Measurements from ENCODE around the gene BORCS5. TPM values are rescaled to one million over a fixed set of nuclear protein-coding genes. Genes with fewer than 3 reads are reported as not detected.
A peak's percentile ranks its signal among the peaks of the same experiment; 100 is the strongest.

Gene BORCS5
- total and polyA plus RNA-seq, 2 experiments from 2014 or later: 11.3 to 12.6 TPM

DNA sequence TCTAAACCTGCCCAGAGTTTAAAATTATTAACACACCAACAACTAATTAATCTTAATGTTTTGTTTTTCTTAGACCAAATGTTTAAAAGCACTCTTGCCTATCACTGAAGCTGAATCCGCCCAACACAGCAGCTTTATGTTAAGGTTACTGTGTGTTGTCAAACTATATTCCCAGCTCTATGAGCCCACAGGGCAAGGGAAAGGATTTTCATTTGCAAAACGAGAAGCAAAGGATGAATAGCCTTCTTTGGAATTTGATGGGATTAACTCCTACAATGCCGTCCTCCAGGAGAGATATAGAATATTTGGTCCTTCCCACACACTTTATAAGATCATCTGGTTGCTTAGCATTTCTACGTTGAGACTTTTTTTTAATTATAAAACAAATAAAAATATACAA, 162.0 kb downstream of the BORCS5 start:
- Histone ChIP-seq H3F3A (replicated peaks; ENCODE audit: low read depth) (no peaks in the 10 kb centered on the region), H3K4me2 (peak overlapping the region; percentile 31; the same call in 1 of the 2 replicates), H3K36me3 (ENCODE audit: insufficient read depth) (0 out of 2 replicates have a peak, but pooled peaks cover 3% of the 10 kb centered on the region), H4K20me1 (replicated peaks; ENCODE audit: insufficient read depth) (0 out of 2 replicates have a peak, but pooled peaks cover 4% of the 10 kb centered on the region), H3K9me2 (ENCODE audit: insufficient read depth) (no peaks in the 10 kb centered on the region), H3K4me3 (no peak overlapping the region), H2AFZ (no peak overlapping the region), H3K27me3 (ENCODE audit: insufficient read depth) (no peaks in the 10 kb centered on the region), H3K4me1 (ENCODE audit: insufficient read depth) (peaks cover 42% of the 10 kb centered on the region), H3K79me2 (replicated peaks; ENCODE audit: insufficient read depth) (peaks cover 83% of the 10 kb centered on the region), H3K27ac (ENCODE audit: low read depth) (no peak overlapping the region)
- peak overlapping the region; percentile 57; the same call in 1 of the 2 replicates for H3K27ac Mint-ChIP-seq
- ATAC-seq (peak; percentile 49), DNase-seq (ENCODE audit: low spot score) (no peak)
- no peak for TF ChIP-seq STAT1 (IDR thresholded peaks at IDR 0.05; ENCODE audit: unreplicated experiment)
- no peak for TF ChIP-seq ZNF114 (CRISPR knock-in tag; IDR thresholded peaks at IDR 0.05)
- TF ChIP-seq, protein P1, sequence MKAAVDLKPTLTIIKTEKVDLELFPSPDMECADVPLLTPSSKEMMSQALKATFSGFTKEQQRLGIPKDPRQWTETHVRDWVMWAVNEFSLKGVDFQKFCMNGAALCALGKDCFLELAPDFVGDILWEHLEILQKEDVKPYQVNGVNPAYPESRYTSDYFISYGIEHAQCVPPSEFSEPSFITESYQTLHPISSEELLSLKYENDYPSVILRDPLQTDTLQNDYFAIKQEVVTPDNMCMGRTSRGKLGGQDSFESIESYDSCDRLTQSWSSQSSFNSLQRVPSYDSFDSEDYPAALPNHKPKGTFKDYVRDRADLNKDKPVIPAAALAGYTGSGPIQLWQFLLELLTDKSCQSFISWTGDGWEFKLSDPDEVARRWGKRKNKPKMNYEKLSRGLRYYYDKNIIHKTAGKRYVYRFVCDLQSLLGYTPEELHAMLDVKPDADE (IDR thresholded peaks at IDR 0.05): no peak
- TF ChIP-seq CTCF (conservative IDR thresholded peaks at IDR 0.05; ENCODE audit: low read depth in 2 of 2): no peak
- TF ChIP-seq, protein P2, sequence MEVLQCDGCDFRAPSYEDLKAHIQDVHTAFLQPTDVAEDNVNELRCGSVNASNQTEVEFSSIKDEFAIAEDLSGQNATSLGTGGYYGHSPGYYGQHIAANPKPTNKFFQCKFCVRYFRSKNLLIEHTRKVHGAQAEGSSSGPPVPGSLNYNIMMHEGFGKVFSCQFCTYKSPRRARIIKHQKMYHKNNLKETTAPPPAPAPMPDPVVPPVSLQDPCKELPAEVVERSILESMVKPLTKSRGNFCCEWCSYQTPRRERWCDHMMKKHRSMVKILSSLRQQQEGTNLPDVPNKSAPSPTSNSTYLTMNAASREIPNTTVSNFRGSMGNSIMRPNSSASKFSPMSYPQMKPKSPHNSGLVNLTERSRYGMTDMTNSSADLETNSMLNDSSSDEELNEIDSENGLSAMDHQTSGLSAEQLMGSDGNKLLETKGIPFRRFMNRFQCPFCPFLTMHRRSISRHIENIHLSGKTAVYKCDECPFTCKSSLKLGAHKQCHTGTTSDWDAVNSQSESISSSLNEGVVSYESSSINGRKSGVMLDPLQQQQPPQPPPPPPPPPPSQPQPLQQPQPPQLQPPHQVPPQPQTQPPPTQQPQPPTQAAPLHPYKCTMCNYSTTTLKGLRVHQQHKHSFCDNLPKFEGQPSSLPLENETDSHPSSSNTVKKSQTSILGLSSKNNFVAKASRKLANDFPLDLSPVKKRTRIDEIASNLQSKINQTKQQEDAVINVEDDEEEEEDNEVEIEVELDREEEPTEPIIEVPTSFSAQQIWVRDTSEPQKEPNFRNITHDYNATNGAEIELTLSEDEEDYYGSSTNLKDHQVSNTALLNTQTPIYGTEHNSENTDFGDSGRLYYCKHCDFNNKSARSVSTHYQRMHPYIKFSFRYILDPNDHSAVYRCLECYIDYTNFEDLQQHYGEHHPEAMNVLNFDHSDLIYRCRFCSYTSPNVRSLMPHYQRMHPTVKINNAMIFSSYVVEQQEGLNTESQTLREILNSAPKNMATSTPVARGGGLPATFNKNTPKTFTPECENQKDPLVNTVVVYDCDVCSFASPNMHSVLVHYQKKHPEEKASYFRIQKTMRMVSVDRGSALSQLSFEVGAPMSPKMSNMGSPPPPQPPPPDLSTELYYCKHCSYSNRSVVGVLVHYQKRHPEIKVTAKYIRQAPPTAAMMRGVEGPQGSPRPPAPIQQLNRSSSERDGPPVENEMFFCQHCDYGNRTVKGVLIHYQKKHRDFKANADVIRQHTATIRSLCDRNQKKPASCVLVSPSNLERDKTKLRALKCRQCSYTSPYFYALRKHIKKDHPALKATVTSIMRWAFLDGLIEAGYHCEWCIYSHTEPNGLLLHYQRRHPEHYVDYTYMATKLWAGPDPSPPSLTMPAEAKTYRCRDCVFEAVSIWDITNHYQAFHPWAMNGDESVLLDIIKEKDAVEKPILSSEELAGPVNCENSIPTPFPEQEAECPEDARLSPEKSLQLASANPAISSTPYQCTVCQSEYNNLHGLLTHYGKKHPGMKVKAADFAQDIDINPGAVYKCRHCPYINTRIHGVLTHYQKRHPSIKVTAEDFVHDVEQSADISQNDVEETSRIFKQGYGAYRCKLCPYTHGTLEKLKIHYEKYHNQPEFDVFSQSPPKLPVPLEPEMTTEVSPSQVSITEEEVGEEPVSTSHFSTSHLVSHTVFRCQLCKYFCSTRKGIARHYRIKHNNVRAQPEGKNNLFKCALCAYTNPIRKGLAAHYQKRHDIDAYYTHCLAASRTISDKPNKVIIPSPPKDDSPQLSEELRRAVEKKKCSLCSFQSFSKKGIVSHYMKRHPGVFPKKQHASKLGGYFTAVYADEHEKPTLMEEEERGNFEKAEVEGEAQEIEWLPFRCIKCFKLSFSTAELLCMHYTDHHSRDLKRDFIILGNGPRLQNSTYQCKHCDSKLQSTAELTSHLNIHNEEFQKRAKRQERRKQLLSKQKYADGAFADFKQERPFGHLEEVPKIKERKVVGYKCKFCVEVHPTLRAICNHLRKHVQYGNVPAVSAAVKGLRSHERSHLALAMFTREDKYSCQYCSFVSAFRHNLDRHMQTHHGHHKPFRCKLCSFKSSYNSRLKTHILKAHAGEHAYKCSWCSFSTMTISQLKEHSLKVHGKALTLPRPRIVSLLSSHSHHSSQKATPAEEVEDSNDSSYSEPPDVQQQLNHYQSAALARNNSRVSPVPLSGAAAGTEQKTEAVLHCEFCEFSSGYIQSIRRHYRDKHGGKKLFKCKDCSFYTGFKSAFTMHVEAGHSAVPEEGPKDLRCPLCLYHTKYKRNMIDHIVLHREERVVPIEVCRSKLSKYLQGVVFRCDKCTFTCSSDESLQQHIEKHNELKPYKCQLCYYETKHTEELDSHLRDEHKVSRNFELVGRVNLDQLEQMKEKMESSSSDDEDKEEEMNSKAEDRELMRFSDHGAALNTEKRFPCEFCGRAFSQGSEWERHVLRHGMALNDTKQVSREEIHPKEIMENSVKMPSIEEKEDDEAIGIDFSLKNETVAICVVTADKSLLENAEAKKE (CRISPR knock-in tag; IDR thresholded peaks at IDR 0.05): no peak
- TF ChIP-seq, protein P3, sequence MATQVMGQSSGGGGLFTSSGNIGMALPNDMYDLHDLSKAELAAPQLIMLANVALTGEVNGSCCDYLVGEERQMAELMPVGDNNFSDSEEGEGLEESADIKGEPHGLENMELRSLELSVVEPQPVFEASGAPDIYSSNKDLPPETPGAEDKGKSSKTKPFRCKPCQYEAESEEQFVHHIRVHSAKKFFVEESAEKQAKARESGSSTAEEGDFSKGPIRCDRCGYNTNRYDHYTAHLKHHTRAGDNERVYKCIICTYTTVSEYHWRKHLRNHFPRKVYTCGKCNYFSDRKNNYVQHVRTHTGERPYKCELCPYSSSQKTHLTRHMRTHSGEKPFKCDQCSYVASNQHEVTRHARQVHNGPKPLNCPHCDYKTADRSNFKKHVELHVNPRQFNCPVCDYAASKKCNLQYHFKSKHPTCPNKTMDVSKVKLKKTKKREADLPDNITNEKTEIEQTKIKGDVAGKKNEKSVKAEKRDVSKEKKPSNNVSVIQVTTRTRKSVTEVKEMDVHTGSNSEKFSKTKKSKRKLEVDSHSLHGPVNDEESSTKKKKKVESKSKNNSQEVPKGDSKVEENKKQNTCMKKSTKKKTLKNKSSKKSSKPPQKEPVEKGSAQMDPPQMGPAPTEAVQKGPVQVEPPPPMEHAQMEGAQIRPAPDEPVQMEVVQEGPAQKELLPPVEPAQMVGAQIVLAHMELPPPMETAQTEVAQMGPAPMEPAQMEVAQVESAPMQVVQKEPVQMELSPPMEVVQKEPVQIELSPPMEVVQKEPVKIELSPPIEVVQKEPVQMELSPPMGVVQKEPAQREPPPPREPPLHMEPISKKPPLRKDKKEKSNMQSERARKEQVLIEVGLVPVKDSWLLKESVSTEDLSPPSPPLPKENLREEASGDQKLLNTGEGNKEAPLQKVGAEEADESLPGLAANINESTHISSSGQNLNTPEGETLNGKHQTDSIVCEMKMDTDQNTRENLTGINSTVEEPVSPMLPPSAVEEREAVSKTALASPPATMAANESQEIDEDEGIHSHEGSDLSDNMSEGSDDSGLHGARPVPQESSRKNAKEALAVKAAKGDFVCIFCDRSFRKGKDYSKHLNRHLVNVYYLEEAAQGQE (IDR thresholded peaks at IDR 0.05; ENCODE audit: unreplicated experiment): no peak
- no peak for TF ChIP-seq POLR2AphosphoS5 (IDR thresholded peaks at IDR 0.05; ENCODE audit: low read depth)
- TF ChIP-seq EZH2 (IDR thresholded peaks at IDR 0.05; ENCODE audit: low read depth, unreplicated experiment): no peak
- H3K4me3 Mint-ChIP-seq: no peak overlapping the region
- peaks cover 48% of the 10 kb centered on the region for H3K36me3 Mint-ChIP-seq (ENCODE audit: low read depth)
- peaks cover 44% of the 10 kb centered on the region for H3K4me1 Mint-ChIP-seq
- no peaks in the 10 kb centered on the region for H3K9me3 Mint-ChIP-seq
- H3K27me3 Mint-ChIP-seq (ENCODE audit: insufficient read depth, low read depth, poor library complexity): peaks cover 4% of the 10 kb centered on the region
